ENCODE data around the gene FITM2.

GRCh38 chr20:44357555-44358125 is 46.6 kb upstream of the FITM2 start:
- TF ChIP-seq ZBTB7A (tag by site-specific recombination; IDR thresholded peaks at IDR 0.05; ENCODE audit: low read depth) (no peak), ZNF239 (tag by site-specific recombination; IDR thresholded peaks at IDR 0.05) (no peak), RBAK (tag by site-specific recombination; IDR thresholded peaks at IDR 0.05) (no peak), PRDM10 (tag by site-specific recombination; IDR thresholded peaks at IDR 0.05) (no peak), ZFP37 (tag by site-specific recombination; IDR thresholded peaks at IDR 0.05) (no peak), ZNF558 (tag by site-specific recombination; IDR thresholded peaks at IDR 0.05) (no peak), ZNF776 (tag by site-specific recombination; IDR thresholded peaks at IDR 0.05; ENCODE audit: borderline replicate concordance) (no peak), ZNF549 (tag by site-specific recombination; IDR thresholded peaks at IDR 0.05) (no peak), ZNF274 (IDR thresholded peaks at IDR 0.05; ENCODE audit: low read length) (no peak), ZNF274 (tag by site-specific recombination; IDR thresholded peaks at IDR 0.05; ENCODE audit: borderline replicate concordance) (no peak)
- TF ChIP-seq, protein P1, sequence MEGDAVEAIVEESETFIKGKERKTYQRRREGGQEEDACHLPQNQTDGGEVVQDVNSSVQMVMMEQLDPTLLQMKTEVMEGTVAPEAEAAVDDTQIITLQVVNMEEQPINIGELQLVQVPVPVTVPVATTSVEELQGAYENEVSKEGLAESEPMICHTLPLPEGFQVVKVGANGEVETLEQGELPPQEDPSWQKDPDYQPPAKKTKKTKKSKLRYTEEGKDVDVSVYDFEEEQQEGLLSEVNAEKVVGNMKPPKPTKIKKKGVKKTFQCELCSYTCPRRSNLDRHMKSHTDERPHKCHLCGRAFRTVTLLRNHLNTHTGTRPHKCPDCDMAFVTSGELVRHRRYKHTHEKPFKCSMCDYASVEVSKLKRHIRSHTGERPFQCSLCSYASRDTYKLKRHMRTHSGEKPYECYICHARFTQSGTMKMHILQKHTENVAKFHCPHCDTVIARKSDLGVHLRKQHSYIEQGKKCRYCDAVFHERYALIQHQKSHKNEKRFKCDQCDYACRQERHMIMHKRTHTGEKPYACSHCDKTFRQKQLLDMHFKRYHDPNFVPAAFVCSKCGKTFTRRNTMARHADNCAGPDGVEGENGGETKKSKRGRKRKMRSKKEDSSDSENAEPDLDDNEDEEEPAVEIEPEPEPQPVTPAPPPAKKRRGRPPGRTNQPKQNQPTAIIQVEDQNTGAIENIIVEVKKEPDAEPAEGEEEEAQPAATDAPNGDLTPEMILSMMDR (tag by site-specific recombination; IDR thresholded peaks at IDR 0.05), result no peak
